K562 (cell line): ENCODE data around the gene UBR3. TPM values are rescaled to one million over a fixed set of nuclear protein-coding genes. Genes with fewer than 3 reads are reported as not detected.

Experiments
- ATAC-seq: fragments of 200-7000 bp; cut with Tn5 transposase; 3 replicates; pipeline ENCODE4 v1.9.1; 2020; ENCODE audit warnings: moderate library complexity
- BruUV-seq: library from RNA; stranded (reverse); fragments of 400-500 nt; replicated peaks from 2 replicates; lab custom pipeline; 2021; lab: Mats Ljungman, UMichigan
- CTCF ChIA-PET: fragments of 300-600 bp; formaldehyde crosslinking; extraction: SDS; loops from one replicate; lab custom pipeline; 2021; ENCODE audit warnings: low intra/inter-chr PET ratio; lab: Yijun Ruan, JAX
- POLR2A ChIA-PET: fragments of 300-600, 350-650 bp; sonication (Branson Sonifier 250); formaldehyde crosslinking; extraction: SDS; loops from one replicate; lab custom pipeline; 2021; ENCODE audit warnings: antibody characterized with exemption, inconsistent platforms; lab: Yijun Ruan, JAX
- DNase-seq, 4 experiments: peaks; one replicate each; pipeline versions ENCODE4 v3.0.0 to v3.0.0-alpha.2; 2011 to 2018; ENCODE audit warnings: low spot score in 3 of 4, mixed read lengths in 3 of 4; ENCODE audit errors: extremely low read depth in 1 of 4
- FAIRE-seq: peaks from 2 replicates; lab custom pipeline; 2011; peaks lifted over from hg19 to GRCh38; lab: Jason Lieb, UNC
- H2AFZ ChIP-seq: 2 replicates; pipeline ENCODE4 v1.6.0; 2011; ENCODE audit warnings: low read depth, low read length, control low read depth, inconsistent platforms
- H3K27ac ChIP-seq: fragments of 200-600 bp; 3 replicates; pipeline ENCODE4 v1.8.0; 2011; ENCODE audit warnings: low read depth, mild to moderate bottlenecking, control low read depth, inconsistent platforms, low read length, moderate library complexity, mixed read lengths; ENCODE audit errors: extremely low read depth
- H3K27me3 ChIP-seq, 2 experiments: fragments of 300-600 bp in 1 of 2; 2 replicates in 1 of 2; 3 replicates in 1 of 2; pipeline versions ENCODE4 v1.6.0 to v1.8.0; 2011; ENCODE audit warnings: inconsistent platforms in 2 of 2, low read length in 2 of 2, mild to moderate bottlenecking in 1 of 2, mixed read lengths in 1 of 2, moderate library complexity in 1 of 2; ENCODE audit not compliant: control insufficient read depth in 2 of 2, insufficient read depth in 2 of 2
- H3K36me3 ChIP-seq: fragments of 300-600 bp; 3 replicates; pipeline ENCODE4 v1.8.0; 2011; ENCODE audit warnings: mild to moderate bottlenecking, low read length, inconsistent platforms; ENCODE audit not compliant: control insufficient read depth, insufficient read depth
- H3K4me1 ChIP-seq, 2 experiments: fragments of 200-600 bp in 1 of 2; replicated peaks in 1 of 2; 2 replicates in 1 of 2; 3 replicates in 1 of 2; pipeline versions ENCODE4 v1.5.1 to v1.8.0; 2011; ENCODE audit warnings: inconsistent platforms in 2 of 2, low read length in 2 of 2, mild to moderate bottlenecking in 1 of 2, mixed read lengths in 1 of 2, moderate library complexity in 1 of 2; ENCODE audit not compliant: control insufficient read depth in 2 of 2, insufficient read depth in 2 of 2
- H3K4me2 ChIP-seq: 2 replicates; pipeline ENCODE4 v1.6.1; 2011; ENCODE audit warnings: low read length, control low read depth, inconsistent platforms, mixed read lengths; ENCODE audit not compliant: insufficient read depth
- H3K4me3 ChIP-seq: fragments of 200-600 bp; sonication (generic), shearing (Covaris generic); 2 replicates; pipeline ENCODE4 v1.5.1; 2016; ENCODE audit warnings: control low read depth, inconsistent platforms
- H3K79me2 ChIP-seq: fragments of 200-600 bp; 3 replicates; pipeline ENCODE4 v1.8.0; 2011; ENCODE audit warnings: low read length, inconsistent platforms; ENCODE audit not compliant: control insufficient read depth, insufficient read depth
- H3K9ac ChIP-seq, 2 experiments: 2 replicates each; pipeline versions ENCODE4 v1.6.0 to v1.6.1; 2011; ENCODE audit warnings: low read depth in 2 of 2, low read length in 2 of 2, control low read depth in 1 of 2, inconsistent platforms in 1 of 2, mild to moderate bottlenecking in 1 of 2, mixed read lengths in 1 of 2; ENCODE audit not compliant: insufficient read depth in 1 of 2
- H3K9me1 ChIP-seq: one replicate; pipeline ENCODE4 v1.6.0; 2011; ENCODE audit warnings: inconsistent platforms, mild to moderate bottlenecking, low read length, moderate library complexity; ENCODE audit not compliant: control insufficient read depth, insufficient read depth
- H3K9me3 ChIP-seq: replicated peaks from 2 replicates; pipeline ENCODE4 v1.5.1; 2011; ENCODE audit warnings: low read depth, low read length, inconsistent platforms; ENCODE audit not compliant: control insufficient read depth, insufficient read depth
- H4K20me1 ChIP-seq: replicated peaks from 2 replicates; pipeline ENCODE4 v1.6.1; 2011; ENCODE audit warnings: low read length, inconsistent platforms, mixed read lengths; ENCODE audit not compliant: control insufficient read depth, insufficient read depth
- CEBPB ChIP-seq: fragments of 450-650 bp; IDR thresholded peaks from 2 replicates; pipeline ENCODE4 v1.6.1; 2016; ENCODE audit warnings: missing genetic modification characterization, missing compliant biosample characterization
- CREBBP ChIP-seq: IDR thresholded peaks from one replicate; pipeline ENCODE4 v1.6.1; 2012; ENCODE audit warnings: low read depth, mild to moderate bottlenecking, control low read depth, inconsistent platforms, low read length
- L3MBTL2 ChIP-seq: fragments of 450-650 bp; IDR thresholded peaks from 2 replicates; pipeline ENCODE4 v1.6.1; 2016; ENCODE audit warnings: mild to moderate bottlenecking, moderate library complexity
- SLC30A9 ChIP-seq: fragments of 250-450 bp; sonication (Bioruptor Pico); IDR thresholded peaks from 2 replicates; pipeline ENCODE4 v1.8.0; 2022; ENCODE audit warnings: mild to moderate bottlenecking, moderate library complexity
- STAG1 ChIP-seq: sonication (generic); formaldehyde crosslinking; IDR thresholded peaks from 2 replicates; pipeline ENCODE4 v1.5.0; 2020; ENCODE audit warnings: missing genetic modification reagents, borderline replicate concordance
- WGBS: fragments of 100-300 bp; shearing (Covaris generic); methylation state at CpG from one replicate; pipeline ENCODE4 v1.1.6; 2016; ENCODE audit warnings: low coverage, mixed read lengths; ENCODE audit not compliant: insufficient coverage; ENCODE audit errors: missing lambda C conversion rate; 5-methylcytosine and 5-hydroxymethylcytosine counted together
- in situ Hi-C: fragments of 300-500 bp; cut with MboI; formaldehyde crosslinking; loops from 4 replicates; pipeline ENCODE4 v1.15.0; 2018; ENCODE audit warnings: inconsistent platforms, mixed read lengths
- intact Hi-C: fragments of 100-400 bp; cut with micrococcal nuclease; formaldehyde crosslinking; loops from 2 replicates; pipeline ENCODE4 v1.14.2; 2022
- polyA plus RNA-seq, 8 experiments: library from polyadenylated mRNA; depleted of rRNA in 4 of 8; stranded (reverse) in 5 of 8; unstranded in 3 of 8; fragments of >200 nt; fragmentation: Nextera tagmentation in 2 of 8; fragmentation: Illumina TruSeq in 1 of 8; extraction: Ambion mirVana in 2 of 8; extraction: Trizol in 1 of 8; gene quantifications; 2 replicates each; pipeline versions ENCODE4 v1.2.1 to v1.2.3, GENCODE V29; 2011 to 2014; ENCODE audit warnings: inconsistent platforms in 1 of 8, missing spikeins in 1 of 8
- total RNA-seq, 7 experiments: library from RNA; depleted of rRNA in 6 of 7; stranded (reverse); fragments of >200 nt in 6 of 7; fragmentation: Illumina TruSeq in 2 of 7; extraction: Trizol in 2 of 7; gene quantifications; 2 replicates each; pipeline versions ENCODE4 v1.2.1 to v1.2.3, GENCODE V29; 2011 to 2021; ENCODE audit warnings: low replicate concordance in 1 of 7
- TF ChIP-seq, protein P1 (sequence below): fragments of 250-450 bp; sonication (Bioruptor Pico); IDR thresholded peaks from 2 replicates; pipeline ENCODE4 v1.4.0; 2020
- TF ChIP-seq, protein P2 (sequence below): fragments of 250-450 bp; sonication (Bioruptor Pico); IDR thresholded peaks from 2 replicates; pipeline ENCODE4 v1.5.0; 2021

Gene UBR3
- total and polyA plus RNA-seq, 9 of the 15 experiments (the other 6 are each of a cell fraction or from before 2014, with no cell fraction given): 14.4 to 63.5 (median 40.4) TPM

- TF ChIP-seq, protein P1, sequence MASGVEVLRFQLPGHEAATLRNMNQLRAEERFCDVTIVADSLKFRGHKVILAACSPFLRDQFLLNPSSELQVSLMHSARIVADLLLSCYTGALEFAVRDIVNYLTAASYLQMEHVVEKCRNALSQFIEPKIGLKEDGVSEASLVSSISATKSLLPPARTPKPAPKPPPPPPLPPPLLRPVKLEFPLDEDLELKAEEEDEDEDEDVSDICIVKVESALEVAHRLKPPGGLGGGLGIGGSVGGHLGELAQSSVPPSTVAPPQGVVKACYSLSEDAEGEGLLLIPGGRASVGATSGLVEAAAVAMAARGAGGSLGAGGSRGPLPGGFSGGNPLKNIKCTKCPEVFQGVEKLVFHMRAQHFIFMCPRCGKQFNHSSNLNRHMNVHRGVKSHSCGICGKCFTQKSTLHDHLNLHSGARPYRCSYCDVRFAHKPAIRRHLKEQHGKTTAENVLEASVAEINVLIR: no peak
Measured at GRCh38 chr2:169978402-169979017, 151.3 kb downstream of the UBR3 start (continued).

DNA sequence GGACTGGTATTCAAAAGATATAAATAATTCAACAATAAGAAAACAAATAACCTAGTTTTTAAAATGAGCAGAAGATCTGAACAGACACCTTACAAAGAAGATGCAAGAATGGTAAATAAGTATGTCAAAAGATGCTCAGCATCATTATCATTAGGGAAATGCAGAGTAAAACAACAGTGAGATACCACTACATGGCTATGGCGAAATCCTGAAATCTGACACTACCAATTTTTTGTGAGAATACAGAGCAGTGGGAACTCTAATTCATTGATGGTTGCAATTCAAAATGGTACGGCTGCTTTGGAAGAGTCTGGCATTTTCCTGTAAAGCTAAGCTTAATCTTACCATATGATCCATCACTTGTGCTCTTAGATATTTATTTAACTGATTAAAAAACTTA is 151.8 kb downstream of the UBR3 start:
- no peaks in the 10 kb centered on the region for H4K20me1 ChIP-seq
- BruUV-seq: no TSS peak
- FAIRE-seq (no peak), ATAC-seq (no peak), DNase-seq (no peak)
- WGBS: 89% methylated on average over 2 of the region's 2 CpGs
- no peaks in the 10 kb centered on the region; the same call in 1 of the 2 replicates for H3K9me3 ChIP-seq
- no peak overlapping the region for H3K27ac ChIP-seq
- H3K79me2 ChIP-seq: peaks cover 22% of the 10 kb centered on the region; the same call in 2 of the 3 replicates
- peaks cover 4 to 17% of the 10 kb centered on the region in 2 experiments; a peak in 3 of 5 replicates for H3K4me1 ChIP-seq
- CTCF ChIA-PET: interaction anchor here (0.6 kb wide), 1 partner anchor 78 kb away, joined by 3 read pairs; no protein-coding TSS in a partner anchor
- intact Hi-C loops (no loop called here), in situ Hi-C loops (no loop called here)
- no peaks in the 10 kb centered on the region for H3K27me3 ChIP-seq
- peaks cover 18% of the 10 kb centered on the region; the same call in 2 of the 3 replicates for H3K36me3 ChIP-seq
- TF ChIP-seq CEBPB (tag) (peak; percentile 43; the same call in 1 of the 2 replicates), CREBBP (no peak), L3MBTL2 (no peak), STAG1 (CRISPR knock-in tag) (no peak), SLC30A9 (CRISPR knock-in tag) (no peak)
- TF ChIP-seq, protein P2, sequence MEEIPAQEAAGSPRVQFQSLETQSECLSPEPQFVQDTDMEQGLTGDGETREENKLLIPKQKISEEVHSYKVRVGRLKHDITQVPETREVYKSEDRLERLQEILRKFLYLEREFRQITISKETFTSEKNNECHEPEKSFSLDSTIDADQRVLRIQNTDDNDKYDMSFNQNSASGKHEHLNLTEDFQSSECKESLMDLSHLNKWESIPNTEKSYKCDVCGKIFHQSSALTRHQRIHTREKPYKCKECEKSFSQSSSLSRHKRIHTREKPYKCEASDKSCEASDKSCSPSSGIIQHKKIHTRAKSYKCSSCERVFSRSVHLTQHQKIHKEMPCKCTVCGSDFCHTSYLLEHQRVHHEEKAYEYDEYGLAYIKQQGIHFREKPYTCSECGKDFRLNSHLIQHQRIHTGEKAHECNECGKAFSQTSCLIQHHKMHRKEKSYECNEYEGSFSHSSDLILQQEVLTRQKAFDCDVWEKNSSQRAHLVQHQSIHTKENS (CRISPR knock-in tag): no peak
- H3K4me3 ChIP-seq: no peak overlapping the region
- H3K9ac ChIP-seq: no peak overlapping the region
- no peak overlapping the region for H3K4me2 ChIP-seq
- POLR2A ChIA-PET: interaction anchor here (1.1 kb wide), 1 partner anchor 9 kb away, joined by 4 read pairs; no protein-coding TSS in a partner anchor
- no peak overlapping the region for H2AFZ ChIP-seq
- no peaks in the 10 kb centered on the region for H3K9me1 ChIP-seq
